ENCODE results near the gene DNM3. TPM values are rescaled to one million over a fixed set of nuclear protein-coding genes. Genes with fewer than 3 reads are reported as not detected.

The DNM3 gene
- total RNA-seq, 1 experiment from 2014 or later: 0.45 TPM

DNA sequence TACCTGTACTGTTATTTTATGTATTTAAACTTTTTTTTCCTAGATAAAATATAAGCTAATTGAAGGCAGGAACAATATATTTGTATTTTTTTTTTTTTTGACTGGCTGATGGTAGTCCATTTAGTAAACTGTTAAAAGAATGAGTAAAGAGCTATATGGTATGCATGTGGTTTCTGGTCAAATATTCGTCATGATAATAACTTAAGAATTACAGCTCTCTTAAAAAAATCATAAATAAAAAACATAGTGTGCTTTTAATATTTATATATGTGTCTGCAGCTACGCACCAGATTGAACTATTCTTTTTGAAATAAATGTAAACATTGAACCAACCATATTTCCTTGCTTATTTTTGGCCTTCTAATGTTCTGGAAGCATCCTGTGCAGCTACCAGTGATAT lies 306.9 kb downstream of the DNM3 start:
- Histone ChIP-seq H3K36me3 (ENCODE audit: insufficient read depth, low read length) (no peaks in the 10 kb centered on the region), H4K20me1 (ENCODE audit: insufficient read depth, low read depth, low read length) (no peaks in the 10 kb centered on the region), H3K4me3 (ENCODE audit: low read length) (no peak overlapping the region), H3K27ac (ENCODE audit: low read length) (no peak overlapping the region), H3K9me3 (ENCODE audit: low read length) (no peaks in the 10 kb centered on the region), H2AFZ (ENCODE audit: low read length) (no peak overlapping the region), H3K9ac (ENCODE audit: low read length) (no peak overlapping the region), H3K27me3 (ENCODE audit: low read length) (no peaks in the 10 kb centered on the region), H3K79me2 (ENCODE audit: low read length) (no peaks in the 10 kb centered on the region), H3K4me2 (ENCODE audit: low read depth, low read length, poor library complexity, severe bottlenecking) (no peak overlapping the region), H3K4me1 (ENCODE audit: low read length) (no peaks in the 10 kb centered on the region), H3K9me2 (replicated peaks; ENCODE audit: insufficient read depth, low read length) (no peaks in the 10 kb centered on the region)
- DNase-seq: no peak

DNA sequence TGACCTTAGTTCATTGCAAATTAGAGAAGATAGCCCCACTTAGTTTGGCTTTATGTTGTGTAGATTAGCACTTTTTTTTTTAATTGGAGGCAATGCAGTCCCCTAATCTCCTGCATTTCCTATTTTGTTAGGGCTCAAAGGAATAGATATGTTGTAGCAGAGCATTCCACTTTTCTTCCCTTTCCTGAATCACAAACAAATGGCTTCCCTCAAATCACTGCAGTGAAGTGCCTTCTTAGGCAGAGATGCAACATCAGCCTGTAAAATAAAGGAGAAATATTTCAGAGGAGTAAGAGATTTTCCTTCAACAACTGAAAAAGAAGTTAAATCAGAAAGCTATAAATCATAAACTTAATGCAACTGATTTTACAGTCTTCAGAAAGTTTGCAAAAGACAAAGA lies 307.4 kb downstream of the DNM3 start:
- H4K20me1 ChIP-seq (ENCODE audit: insufficient read depth, low read depth, low read length): no peaks in the 10 kb centered on the region
- no peaks in the 10 kb centered on the region for H3K79me2 ChIP-seq (ENCODE audit: low read length)
- no peak overlapping the region for H3K4me2 ChIP-seq (ENCODE audit: low read depth, low read length, poor library complexity, severe bottlenecking)
- no peak overlapping the region for H3K27ac ChIP-seq (ENCODE audit: low read length)
- H3K4me1 ChIP-seq (ENCODE audit: low read length): no peaks in the 10 kb centered on the region
- H3K9me2 ChIP-seq (replicated peaks; ENCODE audit: insufficient read depth, low read length): no peaks in the 10 kb centered on the region
- H3K36me3 ChIP-seq (ENCODE audit: insufficient read depth, low read length): no peaks in the 10 kb centered on the region
- H3K9me3 ChIP-seq (ENCODE audit: low read length): no peaks in the 10 kb centered on the region
- no peak overlapping the region for H2AFZ ChIP-seq (ENCODE audit: low read length)
- DNase-seq: no peak
- no peaks in the 10 kb centered on the region for H3K27me3 ChIP-seq (ENCODE audit: low read length)
- H3K9ac ChIP-seq (ENCODE audit: low read length): no peak overlapping the region
- H3K4me3 ChIP-seq (ENCODE audit: low read length): no peak overlapping the region

DNA sequence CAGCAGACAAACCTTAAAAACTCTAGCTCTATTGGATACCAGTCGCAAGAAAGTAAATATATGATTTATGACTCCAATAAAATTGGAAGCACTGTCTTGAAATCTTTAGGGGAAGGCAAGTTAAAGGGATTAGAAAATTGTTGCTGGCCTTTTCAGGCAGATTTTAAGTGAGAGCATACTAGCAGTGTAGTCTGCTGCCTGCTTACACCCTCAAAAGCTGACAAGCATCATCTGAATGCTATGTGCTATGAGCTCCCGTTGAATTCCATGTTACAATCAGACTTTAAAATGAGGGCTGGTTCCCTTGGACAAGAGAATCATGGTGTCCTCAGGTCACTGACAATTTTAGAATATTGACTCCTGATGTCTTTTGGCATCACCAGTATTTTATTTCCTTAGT lies 308.0 kb downstream of the DNM3 start:
- no peak overlapping the region for H2AFZ ChIP-seq (ENCODE audit: low read length)
- no peaks in the 10 kb centered on the region for H3K79me2 ChIP-seq (ENCODE audit: low read length)
- no peak overlapping the region for H3K4me3 ChIP-seq (ENCODE audit: low read length)
- no peaks in the 10 kb centered on the region for H3K4me1 ChIP-seq (ENCODE audit: low read length)
- no peak for DNase-seq
- no peaks in the 10 kb centered on the region for H3K36me3 ChIP-seq (ENCODE audit: insufficient read depth, low read length)
- no peaks in the 10 kb centered on the region for H3K9me3 ChIP-seq (ENCODE audit: low read length)
- no peaks in the 10 kb centered on the region for H3K9me2 ChIP-seq (replicated peaks; ENCODE audit: insufficient read depth, low read length)
- H3K4me2 ChIP-seq (ENCODE audit: low read depth, low read length, poor library complexity, severe bottlenecking): no peak overlapping the region
- H3K9ac ChIP-seq (ENCODE audit: low read length): no peak overlapping the region
- no peaks in the 10 kb centered on the region for H3K27me3 ChIP-seq (ENCODE audit: low read length)
- H3K27ac ChIP-seq (ENCODE audit: low read length): no peak overlapping the region
- H4K20me1 ChIP-seq (ENCODE audit: insufficient read depth, low read depth, low read length): no peaks in the 10 kb centered on the region

DNA sequence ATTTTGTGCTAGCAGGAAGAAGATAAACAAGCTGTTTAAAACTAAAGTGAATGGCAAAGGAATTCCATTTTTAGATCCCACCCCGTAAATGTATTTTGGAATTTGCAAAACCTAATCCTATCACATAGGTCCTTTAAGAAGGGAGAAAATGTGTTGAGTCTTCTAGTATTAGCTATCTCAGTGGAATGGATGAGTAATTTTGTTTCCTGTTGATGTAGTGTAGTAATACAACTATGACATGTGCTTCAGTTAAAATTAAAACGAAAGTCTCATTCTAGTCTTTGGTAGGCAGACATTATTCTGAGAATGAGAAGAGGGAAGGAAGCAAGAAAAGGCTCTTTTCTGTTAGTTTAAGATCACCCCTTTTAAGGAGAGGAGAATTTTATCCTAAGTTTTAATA lies 313.3 kb downstream of the DNM3 start:
- Histone ChIP-seq H3K79me2 (ENCODE audit: low read length) (no peaks in the 10 kb centered on the region), H3K27ac (ENCODE audit: low read length) (no peak overlapping the region), H3K27me3 (ENCODE audit: low read length) (no peaks in the 10 kb centered on the region), H4K20me1 (ENCODE audit: insufficient read depth, low read depth, low read length) (no peaks in the 10 kb centered on the region), H3K4me2 (ENCODE audit: low read depth, low read length, poor library complexity, severe bottlenecking) (no peak overlapping the region), H3K36me3 (ENCODE audit: insufficient read depth, low read length) (no peaks in the 10 kb centered on the region), H3K9me2 (replicated peaks; ENCODE audit: insufficient read depth, low read length) (no peaks in the 10 kb centered on the region), H2AFZ (ENCODE audit: low read length) (no peak overlapping the region), H3K9me3 (ENCODE audit: low read length) (no peaks in the 10 kb centered on the region), H3K4me3 (ENCODE audit: low read length) (no peak overlapping the region), H3K9ac (ENCODE audit: low read length) (no peak overlapping the region), H3K4me1 (ENCODE audit: low read length) (no peaks in the 10 kb centered on the region)
- DNase-seq: no peak

DNA sequence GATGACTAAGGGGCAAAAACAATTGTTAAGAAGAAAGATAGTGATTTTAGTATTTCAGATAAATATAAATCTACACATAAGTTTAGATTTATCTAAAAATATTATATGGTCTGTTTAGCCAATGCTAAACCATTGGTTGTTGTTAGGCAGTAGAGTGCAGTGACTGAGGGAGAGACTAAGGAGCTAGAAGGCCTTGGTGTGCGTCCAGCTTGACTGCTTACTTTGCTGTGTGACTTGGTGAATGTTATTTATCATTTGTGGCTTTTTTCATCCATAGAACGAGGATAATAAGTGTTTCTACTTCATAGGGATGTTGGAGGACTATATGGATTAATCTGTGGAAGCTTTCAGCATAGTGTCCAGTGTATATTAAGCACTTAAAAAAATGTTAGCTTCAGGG lies 314.5 kb downstream of the DNM3 start:
- Histone ChIP-seq H3K36me3 (ENCODE audit: insufficient read depth, low read length) (no peaks in the 10 kb centered on the region), H3K4me3 (ENCODE audit: low read length) (no peak overlapping the region), H3K79me2 (ENCODE audit: low read length) (no peaks in the 10 kb centered on the region), H3K9me2 (replicated peaks; ENCODE audit: insufficient read depth, low read length) (no peaks in the 10 kb centered on the region), H3K9ac (ENCODE audit: low read length) (no peak overlapping the region), H3K27ac (ENCODE audit: low read length) (no peak overlapping the region), H4K20me1 (ENCODE audit: insufficient read depth, low read depth, low read length) (no peaks in the 10 kb centered on the region), H3K4me2 (ENCODE audit: low read depth, low read length, poor library complexity, severe bottlenecking) (no peak overlapping the region), H3K9me3 (ENCODE audit: low read length) (no peaks in the 10 kb centered on the region), H3K4me1 (ENCODE audit: low read length) (no peaks in the 10 kb centered on the region), H3K27me3 (ENCODE audit: low read length) (no peaks in the 10 kb centered on the region), H2AFZ (ENCODE audit: low read length) (no peak overlapping the region)
- DNase-seq: no peak

DNA sequence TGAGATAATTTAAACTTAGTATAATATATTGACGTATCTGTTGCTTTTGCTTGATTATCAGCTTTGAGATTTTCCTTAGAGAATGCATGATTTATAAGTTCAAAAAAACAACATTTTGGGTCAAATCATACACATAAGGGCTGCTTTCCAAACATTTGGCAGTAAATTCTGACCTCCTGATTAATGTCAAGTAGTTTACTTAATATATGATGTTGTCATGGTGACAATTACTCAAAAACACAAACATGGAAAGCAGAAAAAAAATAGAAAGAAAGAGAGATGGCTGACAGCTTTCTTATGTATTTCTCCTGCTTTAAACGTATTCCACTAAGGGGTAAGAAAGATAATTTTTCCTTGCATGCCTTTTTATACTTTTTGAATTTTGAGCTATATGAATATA lies 320.9 kb downstream of the DNM3 start:
- no peak overlapping the region for H3K27ac ChIP-seq (ENCODE audit: low read length)
- DNase-seq: no peak
- H3K36me3 ChIP-seq (ENCODE audit: insufficient read depth, low read length): no peaks in the 10 kb centered on the region
- no peaks in the 10 kb centered on the region for H3K27me3 ChIP-seq (ENCODE audit: low read length)
- H2AFZ ChIP-seq (ENCODE audit: low read length): no peak overlapping the region
- no peak overlapping the region for H3K4me3 ChIP-seq (ENCODE audit: low read length)
- no peaks in the 10 kb centered on the region for H3K79me2 ChIP-seq (ENCODE audit: low read length)
- H3K9me3 ChIP-seq (ENCODE audit: low read length): no peaks in the 10 kb centered on the region
- no peaks in the 10 kb centered on the region for H3K9me2 ChIP-seq (replicated peaks; ENCODE audit: insufficient read depth, low read length)
- no peaks in the 10 kb centered on the region for H4K20me1 ChIP-seq (ENCODE audit: insufficient read depth, low read depth, low read length)
- H3K9ac ChIP-seq (ENCODE audit: low read length): no peak overlapping the region
- H3K4me2 ChIP-seq (ENCODE audit: low read depth, low read length, poor library complexity, severe bottlenecking): no peak overlapping the region
- H3K4me1 ChIP-seq (ENCODE audit: low read length): no peaks in the 10 kb centered on the region

DNA sequence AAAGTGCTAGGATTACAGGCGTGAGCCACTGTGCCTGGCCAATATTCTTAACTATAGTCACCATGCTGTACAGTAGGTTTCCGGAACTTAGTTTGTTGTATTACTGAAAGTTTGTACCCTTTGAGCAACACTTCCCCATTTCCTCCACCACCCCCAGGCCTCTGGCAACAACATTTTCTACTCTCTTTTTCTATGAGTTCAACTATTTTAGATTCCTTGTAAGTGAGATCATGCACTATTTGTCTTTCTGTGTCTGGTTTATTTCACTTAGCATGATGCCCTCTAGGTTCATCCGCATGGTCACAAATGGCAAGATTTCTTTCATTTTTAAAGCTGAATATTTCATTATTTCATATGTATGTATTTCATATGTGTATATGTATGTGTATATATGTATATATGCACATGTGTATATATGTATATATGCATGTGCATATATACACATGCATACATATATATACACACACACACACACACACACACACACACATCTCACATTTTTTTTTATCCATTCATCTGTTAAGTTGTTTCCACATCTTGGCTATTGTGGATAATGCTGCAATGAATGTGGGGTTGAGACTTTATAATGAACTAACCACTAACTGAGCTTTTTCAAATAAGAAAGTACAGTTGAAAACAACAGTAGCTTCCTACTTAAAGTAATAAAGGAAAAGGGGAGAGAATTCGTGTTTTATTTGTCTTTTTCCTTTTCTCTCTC lies 322.4 kb downstream of the DNM3 start:
- DNase-seq: no peak
- H3K27ac ChIP-seq (ENCODE audit: low read length): no peak overlapping the region
- H3K9me3 ChIP-seq (ENCODE audit: low read length): no peaks in the 10 kb centered on the region

DNA sequence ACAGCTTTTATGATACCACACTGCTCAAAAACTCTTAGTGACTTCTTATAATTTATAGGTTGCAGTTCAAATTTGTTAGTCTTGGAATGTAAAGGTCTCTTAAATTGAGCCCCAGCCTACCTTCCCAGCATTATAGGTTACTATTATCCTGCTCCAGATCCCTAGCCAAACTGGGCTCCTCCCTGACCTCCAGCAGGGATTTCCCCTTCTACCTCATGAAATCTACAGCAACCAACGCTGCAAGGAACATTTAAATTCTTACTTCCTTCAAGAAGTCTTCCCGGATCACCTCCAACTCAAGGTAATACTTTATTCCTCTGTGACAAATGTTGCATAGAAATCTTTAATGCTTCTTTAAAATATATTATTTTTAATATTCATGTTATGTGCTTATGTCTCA lies 324.1 kb downstream of the DNM3 start:
- H3K36me3 ChIP-seq (ENCODE audit: insufficient read depth, low read length): no peaks in the 10 kb centered on the region
- H3K9ac ChIP-seq (ENCODE audit: low read length): no peak overlapping the region
- H2AFZ ChIP-seq (ENCODE audit: low read length): no peak overlapping the region
- H3K4me2 ChIP-seq (ENCODE audit: low read depth, low read length, poor library complexity, severe bottlenecking): no peak overlapping the region
- H3K4me3 ChIP-seq (ENCODE audit: low read length): no peak overlapping the region
- H3K79me2 ChIP-seq (ENCODE audit: low read length): no peaks in the 10 kb centered on the region
- H3K27ac ChIP-seq (ENCODE audit: low read length): no peak overlapping the region
- H4K20me1 ChIP-seq (ENCODE audit: insufficient read depth, low read depth, low read length): no peaks in the 10 kb centered on the region
- no peaks in the 10 kb centered on the region for H3K9me2 ChIP-seq (replicated peaks; ENCODE audit: insufficient read depth, low read length)
- no peaks in the 10 kb centered on the region for H3K4me1 ChIP-seq (ENCODE audit: low read length)
- H3K9me3 ChIP-seq (ENCODE audit: low read length): no peaks in the 10 kb centered on the region
- no peak for DNase-seq
- no peaks in the 10 kb centered on the region for H3K27me3 ChIP-seq (ENCODE audit: low read length)

More for the DNA sequence above, 322.4 kb downstream of the DNM3 start:
- no peaks in the 10 kb centered on the region for H4K20me1 ChIP-seq (ENCODE audit: insufficient read depth, low read depth, low read length)
- H3K79me2 ChIP-seq (ENCODE audit: low read length): no peaks in the 10 kb centered on the region
- H3K4me1 ChIP-seq (ENCODE audit: low read length): no peaks in the 10 kb centered on the region
- H3K4me3 ChIP-seq (ENCODE audit: low read length): no peak overlapping the region
- no peaks in the 10 kb centered on the region for H3K9me2 ChIP-seq (replicated peaks; ENCODE audit: insufficient read depth, low read length)
- no peak overlapping the region for H2AFZ ChIP-seq (ENCODE audit: low read length)
- H3K27me3 ChIP-seq (ENCODE audit: low read length): no peaks in the 10 kb centered on the region
- no peaks in the 10 kb centered on the region for H3K36me3 ChIP-seq (ENCODE audit: insufficient read depth, low read length)
- H3K9ac ChIP-seq (ENCODE audit: low read length): no peak overlapping the region
- H3K4me2 ChIP-seq (ENCODE audit: low read depth, low read length, poor library complexity, severe bottlenecking): no peak overlapping the region
